ENCODE data around the gene SRPRB.
"Not testable (repeated sequence)": the region's sequence is repeated elsewhere in the genome, so short reads cannot be mapped to it uniquely, and the experiment has no call there.

SRPRB gene

GRCh38 chr3:133763797-133764683, 41.6 kb upstream of the SRPRB start:
- Histone ChIP-seq H3K9ac (ENCODE audit: low read length) (no peak overlapping the region), H3K4me3 (ENCODE audit: low read length) (no peak overlapping the region), H3K27me3 (replicated peaks; ENCODE audit: control insufficient read depth, insufficient read depth, low read length) (peaks cover 5% of the 10 kb centered on the region), H3K4me1 (ENCODE audit: control insufficient read depth, insufficient read depth, low read length) (no peaks in the 10 kb centered on the region), H3K36me3 (ENCODE audit: control insufficient read depth, insufficient read depth, low read length, severe bottlenecking) (peaks cover 25% of the 10 kb centered on the region), H3K9me3 (ENCODE audit: control insufficient read depth, low read length) (no peaks in the 10 kb centered on the region)
- peak; percentile 4 for DNase-seq (ENCODE audit: low read depth)

GRCh38 chr3:133765256-133765655, 40.4 kb upstream of the SRPRB start:
- Histone ChIP-seq H3K36me3 (ENCODE audit: control insufficient read depth, insufficient read depth, low read length, severe bottlenecking) (peaks cover 25% of the 10 kb centered on the region), H3K4me1 (ENCODE audit: control insufficient read depth, insufficient read depth, low read length) (no peaks in the 10 kb centered on the region), H3K4me3 (ENCODE audit: low read length) (no peak overlapping the region), H3K9me3 (ENCODE audit: control insufficient read depth, low read length) (no peaks in the 10 kb centered on the region), H3K27me3 (replicated peaks; ENCODE audit: control insufficient read depth, insufficient read depth, low read length) (no peaks in the 10 kb centered on the region), H3K9ac (ENCODE audit: low read length) (no peak overlapping the region)
- no peak for DNase-seq (ENCODE audit: low read depth)

GRCh38 chr3:133767607-133768006, 38.0 kb upstream of the SRPRB start:
- no peaks in the 10 kb centered on the region for H3K27me3 ChIP-seq (replicated peaks; ENCODE audit: control insufficient read depth, insufficient read depth, low read length)
- no peak overlapping the region for H3K9ac ChIP-seq (ENCODE audit: low read length)
- peaks cover 29% of the 10 kb centered on the region for H3K36me3 ChIP-seq (ENCODE audit: control insufficient read depth, insufficient read depth, low read length, severe bottlenecking)
- no peak for DNase-seq (ENCODE audit: low read depth)
- no peaks in the 10 kb centered on the region for H3K9me3 ChIP-seq (ENCODE audit: control insufficient read depth, low read length)
- H3K4me3 ChIP-seq (ENCODE audit: low read length) = no peak overlapping the region
- no peaks in the 10 kb centered on the region for H3K4me1 ChIP-seq (ENCODE audit: control insufficient read depth, insufficient read depth, low read length)

- DNase-seq (ENCODE audit: low read depth) = no peak
- Histone ChIP-seq H3K4me1 (ENCODE audit: control insufficient read depth, insufficient read depth, low read length) (no peaks in the 10 kb centered on the region), H3K9ac (ENCODE audit: low read length) (no peak overlapping the region), H3K27me3 (replicated peaks; ENCODE audit: control insufficient read depth, insufficient read depth, low read length) (no peaks in the 10 kb centered on the region), H3K4me3 (ENCODE audit: low read length) (no peak overlapping the region), H3K9me3 (ENCODE audit: control insufficient read depth, low read length) (no peaks in the 10 kb centered on the region), H3K36me3 (ENCODE audit: control insufficient read depth, insufficient read depth, low read length, severe bottlenecking) (peaks cover 29% of the 10 kb centered on the region)
Observed at GRCh38 chr3:133769536-133769935, 36.1 kb upstream of the SRPRB start.

- no peak for DNase-seq (ENCODE audit: low read depth)
- Histone ChIP-seq H3K9ac (ENCODE audit: low read length) (no peak overlapping the region), H3K4me3 (ENCODE audit: low read length) (no peak overlapping the region), H3K36me3 (ENCODE audit: control insufficient read depth, insufficient read depth, low read length, severe bottlenecking) (peaks cover 41% of the 10 kb centered on the region), H3K4me1 (ENCODE audit: control insufficient read depth, insufficient read depth, low read length) (no peaks in the 10 kb centered on the region), H3K27me3 (replicated peaks; ENCODE audit: control insufficient read depth, insufficient read depth, low read length) (peaks cover 1% of the 10 kb centered on the region), H3K9me3 (ENCODE audit: control insufficient read depth, low read length) (no peaks in the 10 kb centered on the region)
Observed at GRCh38 chr3:133773732-133774131, 31.9 kb upstream of the SRPRB start.

- Histone ChIP-seq H3K9ac (ENCODE audit: low read length) (no peak overlapping the region), H3K27me3 (replicated peaks; ENCODE audit: control insufficient read depth, insufficient read depth, low read length) (peaks cover 7% of the 10 kb centered on the region), H3K4me1 (ENCODE audit: control insufficient read depth, insufficient read depth, low read length) (no peaks in the 10 kb centered on the region), H3K9me3 (ENCODE audit: control insufficient read depth, low read length) (no peaks in the 10 kb centered on the region), H3K36me3 (ENCODE audit: control insufficient read depth, insufficient read depth, low read length, severe bottlenecking) (peaks cover 38% of the 10 kb centered on the region), H3K4me3 (ENCODE audit: low read length) (no peak overlapping the region)
- no peak for DNase-seq (ENCODE audit: low read depth)
Observed at GRCh38 chr3:133775309-133775708, 30.3 kb upstream of the SRPRB start.

- H3K4me1 ChIP-seq (ENCODE audit: control insufficient read depth, insufficient read depth, low read length) = no peaks in the 10 kb centered on the region
- H3K27me3 ChIP-seq (replicated peaks; ENCODE audit: control insufficient read depth, insufficient read depth, low read length) = peaks cover 7% of the 10 kb centered on the region
- H3K9ac ChIP-seq (ENCODE audit: low read length) = no peak overlapping the region
- peaks cover 32% of the 10 kb centered on the region for H3K36me3 ChIP-seq (ENCODE audit: control insufficient read depth, insufficient read depth, low read length, severe bottlenecking)
- no peaks in the 10 kb centered on the region for H3K9me3 ChIP-seq (ENCODE audit: control insufficient read depth, low read length)
- no peak for DNase-seq (ENCODE audit: low read depth)
- no peak overlapping the region for H3K4me3 ChIP-seq (ENCODE audit: low read length)
Observed at GRCh38 chr3:133775835-133776234, 29.8 kb upstream of the SRPRB start.

GRCh38 chr3:133776794-133777438, 28.7 kb upstream of the SRPRB start:
- Histone ChIP-seq H3K27me3 (replicated peaks; ENCODE audit: control insufficient read depth, insufficient read depth, low read length) (peaks cover 7% of the 10 kb centered on the region), H3K36me3 (ENCODE audit: control insufficient read depth, insufficient read depth, low read length, severe bottlenecking) (peaks cover 28% of the 10 kb centered on the region), H3K4me1 (ENCODE audit: control insufficient read depth, insufficient read depth, low read length) (no peaks in the 10 kb centered on the region), H3K4me3 (ENCODE audit: low read length) (no peak overlapping the region), H3K9ac (ENCODE audit: low read length) (no peak overlapping the region), H3K9me3 (ENCODE audit: control insufficient read depth, low read length) (no peaks in the 10 kb centered on the region)
- DNase-seq (ENCODE audit: low read depth) = no peak

GRCh38 chr3:133777807-133778568, 27.6 kb upstream of the SRPRB start:
- no peak for DNase-seq (ENCODE audit: low read depth)
- Histone ChIP-seq H3K4me1 (ENCODE audit: control insufficient read depth, insufficient read depth, low read length) (no peaks in the 10 kb centered on the region), H3K27me3 (replicated peaks; ENCODE audit: control insufficient read depth, insufficient read depth, low read length) (peaks cover 7% of the 10 kb centered on the region), H3K4me3 (ENCODE audit: low read length) (no peak overlapping the region), H3K9ac (ENCODE audit: low read length) (no peak overlapping the region), H3K9me3 (ENCODE audit: control insufficient read depth, low read length) (no peaks in the 10 kb centered on the region), H3K36me3 (ENCODE audit: control insufficient read depth, insufficient read depth, low read length, severe bottlenecking) (peaks cover 28% of the 10 kb centered on the region)

- H3K36me3 ChIP-seq (ENCODE audit: control insufficient read depth, insufficient read depth, low read length, severe bottlenecking) = peaks cover 28% of the 10 kb centered on the region
- no peak for DNase-seq (ENCODE audit: low read depth)
- peaks cover 7% of the 10 kb centered on the region for H3K27me3 ChIP-seq (replicated peaks; ENCODE audit: control insufficient read depth, insufficient read depth, low read length)
- H3K4me3 ChIP-seq (ENCODE audit: low read length) = no peak overlapping the region
- H3K9ac ChIP-seq (ENCODE audit: low read length) = no peak overlapping the region
- no peaks in the 10 kb centered on the region for H3K9me3 ChIP-seq (ENCODE audit: control insufficient read depth, low read length)
- no peaks in the 10 kb centered on the region for H3K4me1 ChIP-seq (ENCODE audit: control insufficient read depth, insufficient read depth, low read length)
Observed at GRCh38 chr3:133779626-133780203, 25.9 kb upstream of the SRPRB start.

- not testable (repeated sequence) for H3K4me1 ChIP-seq (ENCODE audit: control insufficient read depth, insufficient read depth, low read length); H3K9ac ChIP-seq (ENCODE audit: low read length); H3K4me3 ChIP-seq (ENCODE audit: low read length); H3K9me3 ChIP-seq (ENCODE audit: control insufficient read depth, low read length); H3K27me3 ChIP-seq (replicated peaks; ENCODE audit: control insufficient read depth, insufficient read depth, low read length); DNase-seq (ENCODE audit: low read depth)
- peaks cover 19% of the 10 kb centered on the region for H3K36me3 ChIP-seq (ENCODE audit: control insufficient read depth, insufficient read depth, low read length, severe bottlenecking)
Observed at GRCh38 chr3:133780756-133781155, 24.9 kb upstream of the SRPRB start.

Data from adipocyte (in vitro differentiated cells).